SK-MEL-5 (cell line): ENCODE results near the gene ADNP. TPM values are rescaled to one million over a fixed set of nuclear protein-coding genes. Genes with fewer than 3 reads are reported as not detected.

ENCODE experiments used
- DNase-seq: peaks from one replicate; pipeline ENCODE4 v3.0.0-alpha.2; 2016; ENCODE audit warnings: low read depth, low spot score
- in situ Hi-C: cut with HindIII; loops from 2 replicates; pipeline ENCODE4 v1.10.0; 2016; ENCODE audit warnings: low sequenced_read_pairs, high pct_unique_total_duplicates, low pct_unique_long_range_greater_than_20kb
- total RNA-seq: library from RNA; depleted of rRNA; stranded (reverse); fragments of >200 nt; shearing (Covaris generic); gene quantifications from 2 replicates; pipeline ENCODE4 v1.2.3, GENCODE V29; 2014

The ADNP gene
- total RNA-seq, 1 experiment from 2014 or later = 28.8 TPM

- no peak for DNase-seq
- in situ Hi-C loops = no loop called here
Observed at GRCh38 chr20:50948132-50948785, 17.0 kb upstream of the ADNP start.

- in situ Hi-C loops = no loop called here
- DNase-seq = no peak
Observed at GRCh38 chr20:50943069-50943468, 11.8 kb upstream of the ADNP start.

GRCh38 chr20:50933589-50933988 lies 2.4 kb upstream of the ADNP start:
- in situ Hi-C loops = no loop called here
- DNase-seq = no peak

- no peak for DNase-seq
- in situ Hi-C loops = no loop called here
Observed at GRCh38 chr20:50932691-50933280, 1.5 kb upstream of the ADNP start.

- in situ Hi-C loops = no loop called here
Observed at GRCh38 chr20:50932016-50932485, 814 bp upstream of the ADNP start.

GRCh38 chr20:50930976-50931305 lies 296 bp downstream of the ADNP start:
- DNase-seq = no peak
- in situ Hi-C loops = no loop called here

More at GRCh38 chr20:50932016-50932485, 814 bp upstream of the ADNP start:
- peak; percentile 26 for DNase-seq

- no peak for DNase-seq
- in situ Hi-C loops = no loop called here
Observed at GRCh38 chr20:50930139-50930975, 880 bp downstream of the ADNP start.

- peak; percentile 99 for DNase-seq
- in situ Hi-C loops = no loop called here
Observed at GRCh38 chr20:50929299-50930138, 1.7 kb downstream of the ADNP start.

GRCh38 chr20:50928469-50928868 lies 2.8 kb downstream of the ADNP start:
- in situ Hi-C loops = no loop called here

GRCh38 chr20:50926530-50926929 lies 4.7 kb downstream of the ADNP start:
- in situ Hi-C loops = no loop called here
- DNase-seq = no peak

More at GRCh38 chr20:50928469-50928868, 2.8 kb downstream of the ADNP start:
- DNase-seq = peak; percentile 35

GRCh38 chr20:50924261-50924920 lies 6.8 kb downstream of the ADNP start:
- no peak for DNase-seq
- in situ Hi-C loops = loop anchor here (25.0 kb wide), 1 partner anchor 112 kb away; no protein-coding TSS in a partner anchor

GRCh38 chr20:50921803-50922501 lies 9.3 kb downstream of the ADNP start:
- in situ Hi-C loops = loop anchor here (25.0 kb wide), 1 partner anchor 110 kb away; no protein-coding TSS in a partner anchor
- no peak for DNase-seq

GRCh38 chr20:50920997-50921396 lies 10.2 kb downstream of the ADNP start:
- no peak for DNase-seq
- in situ Hi-C loops = loop anchor here (25.0 kb wide), 1 partner anchor 109 kb away; no protein-coding TSS in a partner anchor

GRCh38 chr20:50919567-50919966 lies 11.7 kb downstream of the ADNP start:
- in situ Hi-C loops = loop anchor here (25.0 kb wide), 1 partner anchor 107 kb away; no protein-coding TSS in a partner anchor
- no peak for DNase-seq

GRCh38 chr20:50918403-50918802 lies 12.8 kb downstream of the ADNP start:
- in situ Hi-C loops = loop anchor here (25.0 kb wide), 1 partner anchor 106 kb away; no protein-coding TSS in a partner anchor
- no peak for DNase-seq

- in situ Hi-C loops = loop anchor here (25.0 kb wide), 1 partner anchor 105 kb away; no protein-coding TSS in a partner anchor
- no peak for DNase-seq
Observed at GRCh38 chr20:50916934-50917333, 14.3 kb downstream of the ADNP start.
